ENCODE measurements around the gene TGIF1.

The TGIF1 gene

GRCh38 chr18:3480827-3481573 lies 31.0 kb downstream of the TGIF1 start:
- H3K27ac ChIP-seq (ENCODE audit: low read depth, low read length, poor library complexity, severe bottlenecking), result no peak overlapping the region
- H3K9me2 ChIP-seq (ENCODE audit: low read depth, low read length), result no peaks in the 10 kb centered on the region
- no peak overlapping the region for H3K4me3 ChIP-seq (ENCODE audit: low read depth, low read length, poor library complexity, severe bottlenecking)
- TF ChIP-seq EZH2 (IDR thresholded peaks at IDR 0.05; ENCODE audit: borderline replicate concordance, low read length) (no peak), CTCF (IDR thresholded peaks at IDR 0.05; ENCODE audit: low read length) (no peak)
- no peak overlapping the region for H2AFZ ChIP-seq (ENCODE audit: low read length)
- no peak overlapping the region for H3K4me2 ChIP-seq (ENCODE audit: low read length)
- H3K79me2 ChIP-seq (ENCODE audit: insufficient read depth, low read length), result no peaks in the 10 kb centered on the region
- no peaks in the 10 kb centered on the region for H3K27me3 ChIP-seq (ENCODE audit: insufficient read depth, low read length)
- no peak overlapping the region for H3K9ac ChIP-seq (ENCODE audit: low read length)
- H3F3A ChIP-seq (ENCODE audit: insufficient read depth, low read length), result no peaks in the 10 kb centered on the region
- H3K36me3 ChIP-seq (ENCODE audit: insufficient read depth, low read length), result no peaks in the 10 kb centered on the region
- H3K9me3 ChIP-seq (ENCODE audit: low read length), result no peaks in the 10 kb centered on the region
- H3K4me1 ChIP-seq (ENCODE audit: insufficient read depth, low read length, severe bottlenecking), result no peaks in the 10 kb centered on the region
- no peaks in the 10 kb centered on the region for H4K20me1 ChIP-seq (ENCODE audit: insufficient read depth, low read length)

GRCh38 chr18:3481696-3482210 lies 31.8 kb downstream of the TGIF1 start:
- Histone ChIP-seq H3K79me2 (ENCODE audit: insufficient read depth, low read length) (no peaks in the 10 kb centered on the region), H3K27me3 (ENCODE audit: insufficient read depth, low read length) (no peaks in the 10 kb centered on the region), H3K9ac (ENCODE audit: low read length) (no peak overlapping the region), H2AFZ (ENCODE audit: low read length) (no peak overlapping the region), H3K4me2 (ENCODE audit: low read length) (no peak overlapping the region), H3F3A (ENCODE audit: insufficient read depth, low read length) (no peaks in the 10 kb centered on the region), H3K4me3 (ENCODE audit: low read depth, low read length, poor library complexity, severe bottlenecking) (no peak overlapping the region), H3K9me3 (ENCODE audit: low read length) (no peaks in the 10 kb centered on the region), H3K9me2 (ENCODE audit: low read depth, low read length) (no peaks in the 10 kb centered on the region), H3K36me3 (ENCODE audit: insufficient read depth, low read length) (no peaks in the 10 kb centered on the region), H3K4me1 (ENCODE audit: insufficient read depth, low read length, severe bottlenecking) (no peaks in the 10 kb centered on the region), H3K27ac (ENCODE audit: low read depth, low read length, poor library complexity, severe bottlenecking) (no peak overlapping the region), H4K20me1 (ENCODE audit: insufficient read depth, low read length) (no peaks in the 10 kb centered on the region)
- TF ChIP-seq CTCF (IDR thresholded peaks at IDR 0.05; ENCODE audit: low read length) (peak; percentile 52), EZH2 (IDR thresholded peaks at IDR 0.05; ENCODE audit: borderline replicate concordance, low read length) (no peak)

- no peak overlapping the region for H2AFZ ChIP-seq (ENCODE audit: low read length)
- H3K27ac ChIP-seq (ENCODE audit: low read depth, low read length, poor library complexity, severe bottlenecking), result no peak overlapping the region
- no peak for TF ChIP-seq EZH2 (IDR thresholded peaks at IDR 0.05; ENCODE audit: borderline replicate concordance, low read length)
- TF ChIP-seq CTCF (IDR thresholded peaks at IDR 0.05; ENCODE audit: low read length), result no peak
These were observed 32.3 kb downstream of the TGIF1 start for GRCh38 chr18:3482258-3482657.

More at GRCh38 chr18:3482258-3482657, 32.3 kb downstream of the TGIF1 start:
- Histone ChIP-seq H3K4me1 (ENCODE audit: insufficient read depth, low read length, severe bottlenecking) (no peaks in the 10 kb centered on the region), H4K20me1 (ENCODE audit: insufficient read depth, low read length) (no peaks in the 10 kb centered on the region), H3K4me2 (ENCODE audit: low read length) (no peak overlapping the region), H3K9me3 (ENCODE audit: low read length) (no peaks in the 10 kb centered on the region), H3K79me2 (ENCODE audit: insufficient read depth, low read length) (no peaks in the 10 kb centered on the region), H3K36me3 (ENCODE audit: insufficient read depth, low read length) (no peaks in the 10 kb centered on the region), H3K27me3 (ENCODE audit: insufficient read depth, low read length) (no peaks in the 10 kb centered on the region), H3K9ac (ENCODE audit: low read length) (no peak overlapping the region), H3F3A (ENCODE audit: insufficient read depth, low read length) (no peaks in the 10 kb centered on the region), H3K4me3 (ENCODE audit: low read depth, low read length, poor library complexity, severe bottlenecking) (no peak overlapping the region), H3K9me2 (ENCODE audit: low read depth, low read length) (no peaks in the 10 kb centered on the region)

Measured in OCI-LY1 (cell line).